AG10803 (cell line): Measurements from ENCODE around the gene PPP4R2.

Experiments used
- DNase-seq: peaks from one replicate; pipeline ENCODE4 v3.0.0; 2010; ENCODE audit warnings: low read depth
- H3K4me3 ChIP-seq: 2 replicates; pipeline ENCODE4 v1.5.1; 2011; ENCODE audit warnings: mild to moderate bottlenecking, low read length, control low read depth
- TF ChIP-seq, protein P1 (sequence below): conservative IDR thresholded peaks from 2 replicates; pipeline ENCODE4 v1.5.1; 2011; ENCODE audit warnings: mild to moderate bottlenecking, low read length, control low read depth, inconsistent platforms

PPP4R2 gene

DNA sequence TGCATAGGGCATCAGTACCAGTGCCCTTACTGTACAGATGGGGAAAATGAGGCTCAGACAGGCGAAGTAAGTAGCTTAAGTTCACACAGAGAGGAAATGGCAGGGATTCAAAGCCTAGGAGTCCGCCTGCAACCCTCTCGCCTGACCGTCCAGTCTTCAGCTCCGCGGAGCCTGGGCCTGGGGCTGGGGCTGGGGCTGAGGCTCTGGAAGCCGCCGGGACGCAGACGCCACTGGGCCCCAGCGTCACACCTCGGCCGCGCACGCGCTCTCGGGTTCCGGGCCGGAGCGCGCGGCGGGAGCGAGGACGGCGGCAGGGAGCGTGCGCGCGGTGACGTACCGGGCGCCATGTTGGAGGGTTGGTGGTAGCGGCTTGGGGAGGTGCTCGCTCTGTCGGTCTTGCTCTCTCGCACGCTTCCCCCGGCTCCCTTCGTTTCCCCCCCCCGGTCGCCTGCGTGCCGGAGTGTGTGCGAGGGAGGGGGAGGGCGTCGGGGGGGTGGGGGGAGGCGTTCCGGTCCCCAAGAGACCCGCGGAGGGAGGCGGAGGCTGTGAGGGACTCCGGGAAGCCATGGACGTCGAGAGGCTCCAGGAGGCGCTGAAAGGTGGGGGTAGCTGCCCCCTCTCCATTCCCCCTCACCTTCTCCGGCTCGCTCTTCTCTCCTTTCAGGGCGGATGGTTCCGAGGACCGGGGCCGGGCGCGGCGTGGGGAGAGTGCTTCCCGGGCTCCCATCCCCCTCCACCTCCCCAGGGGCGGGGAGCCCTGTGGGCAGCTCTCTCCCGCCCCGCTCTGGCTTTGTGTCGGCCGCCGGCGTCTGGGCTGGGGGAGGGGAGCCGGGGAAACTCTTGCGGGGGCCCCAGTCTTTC, at the start of gene PPP4R2:
Gene PPP4R2 (plus strand): TSS at position 339 of the 861 bp plus-strand sequence. CDS start 227 bp downstream, at position 566.
- peak within 1 kb of the TSS; percentile 73 for H3K4me3 ChIP-seq
- DNase-seq, result peak; percentile 92
- TF ChIP-seq, protein P1, sequence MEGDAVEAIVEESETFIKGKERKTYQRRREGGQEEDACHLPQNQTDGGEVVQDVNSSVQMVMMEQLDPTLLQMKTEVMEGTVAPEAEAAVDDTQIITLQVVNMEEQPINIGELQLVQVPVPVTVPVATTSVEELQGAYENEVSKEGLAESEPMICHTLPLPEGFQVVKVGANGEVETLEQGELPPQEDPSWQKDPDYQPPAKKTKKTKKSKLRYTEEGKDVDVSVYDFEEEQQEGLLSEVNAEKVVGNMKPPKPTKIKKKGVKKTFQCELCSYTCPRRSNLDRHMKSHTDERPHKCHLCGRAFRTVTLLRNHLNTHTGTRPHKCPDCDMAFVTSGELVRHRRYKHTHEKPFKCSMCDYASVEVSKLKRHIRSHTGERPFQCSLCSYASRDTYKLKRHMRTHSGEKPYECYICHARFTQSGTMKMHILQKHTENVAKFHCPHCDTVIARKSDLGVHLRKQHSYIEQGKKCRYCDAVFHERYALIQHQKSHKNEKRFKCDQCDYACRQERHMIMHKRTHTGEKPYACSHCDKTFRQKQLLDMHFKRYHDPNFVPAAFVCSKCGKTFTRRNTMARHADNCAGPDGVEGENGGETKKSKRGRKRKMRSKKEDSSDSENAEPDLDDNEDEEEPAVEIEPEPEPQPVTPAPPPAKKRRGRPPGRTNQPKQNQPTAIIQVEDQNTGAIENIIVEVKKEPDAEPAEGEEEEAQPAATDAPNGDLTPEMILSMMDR, result no peak

DNA sequence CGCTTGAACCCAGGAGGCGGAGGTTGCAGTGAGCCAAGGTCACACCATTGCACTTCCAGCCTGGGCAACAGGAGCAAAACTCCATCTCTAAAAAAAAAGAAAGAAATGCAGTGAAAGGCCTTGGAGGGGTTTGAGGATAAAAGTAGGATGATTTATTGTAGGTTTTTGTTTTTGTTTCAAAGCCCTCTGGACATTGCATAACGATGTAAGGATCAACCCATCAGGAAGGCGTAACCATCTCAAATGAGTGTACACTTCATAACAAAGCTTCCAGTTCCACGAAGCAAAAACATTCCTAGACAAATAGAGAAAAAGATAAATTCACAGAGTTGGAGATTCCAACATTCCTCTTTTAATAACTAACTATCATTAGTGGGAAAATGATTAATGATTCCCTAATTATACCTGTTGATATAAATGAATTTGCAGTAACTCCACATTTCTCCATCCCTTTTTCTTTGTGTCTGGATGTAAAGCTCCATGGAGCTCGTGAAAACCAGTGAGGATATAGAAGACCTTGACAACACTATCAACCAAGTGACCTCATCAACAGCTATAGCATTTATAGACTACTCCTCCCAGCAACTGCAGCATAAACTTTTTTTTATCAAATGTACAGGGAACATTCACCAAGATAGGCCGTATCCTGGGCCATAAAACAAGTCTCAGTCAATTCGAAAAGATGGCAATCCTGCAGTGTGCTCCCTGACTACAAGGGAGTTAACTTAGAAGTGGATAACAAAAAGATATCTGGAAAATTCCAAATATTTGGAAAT, 48.7 kb upstream of the PPP4R2 start:
- DNase-seq, result no peak
- TF ChIP-seq, protein P1, result no peak
- H3K4me3 ChIP-seq, result no peak overlapping the region

GRCh38 chr3:72949016-72949415, 47.6 kb upstream of the PPP4R2 start:
- no peak for DNase-seq
- TF ChIP-seq, protein P1, result no peak
- no peak overlapping the region for H3K4me3 ChIP-seq

DNA sequence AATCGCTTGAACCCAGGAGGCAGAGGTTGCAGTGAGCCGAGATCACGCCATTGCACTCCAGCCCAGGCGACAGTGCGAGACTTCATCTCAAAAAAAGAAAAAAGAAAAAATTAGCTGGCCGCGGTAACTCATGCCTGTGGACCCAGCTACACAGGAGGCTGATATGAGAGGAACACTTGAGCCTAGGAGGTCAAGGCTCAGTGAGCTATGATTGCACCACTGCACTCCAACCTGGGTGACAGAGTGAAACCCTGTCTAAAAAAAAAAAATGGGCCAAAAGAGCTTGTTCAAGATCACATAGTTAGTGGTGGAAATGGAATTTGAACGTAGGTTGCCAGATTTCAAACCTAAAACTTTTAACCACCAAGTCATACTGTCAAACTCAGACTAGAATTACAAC, 46.2 kb upstream of the PPP4R2 start:
- TF ChIP-seq, protein P1, result no peak
- H3K4me3 ChIP-seq, result no peak overlapping the region

DNA sequence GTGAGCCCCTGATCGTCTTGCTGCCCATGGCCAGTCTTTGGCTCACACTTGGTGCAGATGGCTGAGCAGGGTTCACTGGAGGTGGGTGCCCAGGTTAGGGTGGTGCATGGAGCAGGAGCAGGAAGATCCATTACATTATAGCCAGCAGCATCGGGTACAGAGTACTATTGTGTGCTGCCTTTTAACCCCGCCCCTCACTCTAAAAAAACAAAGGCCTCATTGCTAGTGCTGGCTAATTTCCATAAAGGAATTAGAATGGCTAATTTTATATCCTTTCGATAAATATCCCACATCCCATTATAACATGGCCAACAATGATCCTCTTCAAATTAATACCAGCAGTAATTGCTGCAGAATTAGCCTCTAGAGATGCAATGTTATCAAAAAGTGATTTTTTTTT, 45.8 kb upstream of the PPP4R2 start:
- no peak overlapping the region for H3K4me3 ChIP-seq
- TF ChIP-seq, protein P1, result no peak
- no peak for DNase-seq

More for the DNA sequence above, 46.2 kb upstream of the PPP4R2 start:
- DNase-seq, result no peak

DNA sequence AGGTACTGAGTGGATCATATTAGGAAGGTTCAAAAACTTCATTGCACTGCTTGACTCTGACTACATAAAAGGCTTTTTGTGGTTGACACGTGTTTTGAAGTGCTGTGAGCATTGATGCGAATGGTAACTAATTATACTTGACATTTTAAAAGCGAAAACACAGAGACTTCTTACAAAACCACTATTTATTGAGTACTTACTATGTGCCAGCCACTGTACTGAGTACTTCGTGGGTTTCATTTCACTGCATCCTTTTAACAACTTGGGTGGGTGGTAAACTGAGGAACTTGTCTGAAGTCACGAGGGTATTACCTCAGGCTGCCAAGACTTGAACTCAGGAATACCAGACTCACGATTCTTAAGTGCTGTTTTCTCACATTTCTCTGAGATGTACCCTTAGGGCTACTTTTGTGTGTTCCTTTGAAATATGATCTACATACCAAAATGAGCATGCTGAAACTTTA, 45.3 kb upstream of the PPP4R2 start:
- TF ChIP-seq, protein P1, result no peak
- H3K4me3 ChIP-seq, result no peak overlapping the region
- DNase-seq, result no peak
